GM12878 (cell line): Measurements from ENCODE around the gene PERCC1. TPM values are rescaled to one million over a fixed set of nuclear protein-coding genes. Genes with fewer than 3 reads are reported as not detected.

ENCODE experiments used
- ATAC-seq: fragments of 200-7000 bp; cut with Tn5 transposase; 3 replicates; pipeline ENCODE4 v1.9.1; 2020; ENCODE audit warnings: mild to moderate bottlenecking, moderate library complexity
- BruUV-seq: library from RNA; stranded (reverse); fragments of 400-500 nt; replicated peaks from 2 replicates; lab custom pipeline; 2021; lab: Mats Ljungman, UMichigan
- CTCF ChIA-PET: fragments of 300-600 bp; sonication (Branson Sonifier 250); formaldehyde crosslinking; extraction: SDS; loops from one replicate; lab custom pipeline; 2021; ENCODE audit warnings: inconsistent platforms; lab: Yijun Ruan, JAX
- POLR2A ChIA-PET: fragments of 350-600 bp; formaldehyde crosslinking; extraction: SDS; loops from one replicate; lab custom pipeline; 2021; ENCODE audit warnings: inconsistent platforms; lab: Charles Lee
- RAD21 ChIA-PET: fragments of 300-600 bp; sonication (Branson Sonifier 250); formaldehyde crosslinking; loops from one replicate; lab custom pipeline; 2023; ENCODE audit warnings: antibody characterized with exemption; ENCODE audit not compliant: unreplicated experiment; lab: Charles Lee
- SMC1A ChIA-PET: fragments of 300-600 bp; sonication (Branson Sonifier 250); formaldehyde crosslinking; loops from one replicate; lab custom pipeline; 2023; ENCODE audit not compliant: unreplicated experiment, uncharacterized antibody; lab: Charles Lee
- DNase-seq: peaks from one replicate; pipeline ENCODE4 v3.0.0-alpha.2; 2011; ENCODE audit warnings: low read depth, low spot score
- FAIRE-seq: peaks from 3 replicates; lab custom pipeline; 2011; peaks lifted over from hg19 to GRCh38; lab: Jason Lieb, UNC
- H2AFZ ChIP-seq: 2 replicates; pipeline ENCODE4 v1.6.0; 2011; ENCODE audit warnings: low read depth, low read length, control low read depth; ENCODE audit not compliant: control insufficient read depth
- H3K27ac ChIP-seq: 2 replicates; pipeline ENCODE4 v1.5.1; 2011; ENCODE audit warnings: control low read depth; ENCODE audit not compliant: control insufficient read depth, insufficient read depth
- H3K27me3 ChIP-seq, 2 experiments: replicated peaks in 1 of 2; 2 replicates each; pipeline versions ENCODE4 v1.6.0 to v1.6.1; 2011; ENCODE audit warnings: low read length in 1 of 2; ENCODE audit not compliant: control insufficient read depth in 2 of 2, insufficient read depth in 2 of 2
- H3K36me3 ChIP-seq, 2 experiments: 2 replicates each; pipeline ENCODE4 v1.5.1; 2011; ENCODE audit warnings: low read length in 1 of 2; ENCODE audit not compliant: control insufficient read depth in 2 of 2, insufficient read depth in 2 of 2
- H3K4me1 ChIP-seq: 2 replicates; pipeline ENCODE4 v1.6.1; 2011; ENCODE audit warnings: mild to moderate bottlenecking, low read length, moderate library complexity, mixed read lengths; ENCODE audit not compliant: control insufficient read depth, insufficient read depth
- H3K4me2 ChIP-seq: 2 replicates; pipeline ENCODE4 v1.6.0; 2011; ENCODE audit warnings: control low read depth; ENCODE audit not compliant: control insufficient read depth, insufficient read depth
- H3K4me3 ChIP-seq: fragments of 200-600 bp; sonication (generic); 2 replicates; pipeline ENCODE4 v1.5.1; 2016
- H3K79me2 ChIP-seq: 2 replicates; pipeline ENCODE4 v1.6.0; 2011; ENCODE audit warnings: low read length; ENCODE audit not compliant: control insufficient read depth, insufficient read depth
- H3K9ac ChIP-seq: 2 replicates; pipeline ENCODE4 v1.8.0; 2011; ENCODE audit warnings: low read length, control low read depth, mixed read lengths; ENCODE audit not compliant: control insufficient read depth, insufficient read depth
- H3K9me3 ChIP-seq: replicated peaks from 3 replicates; pipeline ENCODE4 v1.5.1; 2011; ENCODE audit warnings: mild to moderate bottlenecking, low read length; ENCODE audit not compliant: control insufficient read depth, insufficient read depth
- H4K20me1 ChIP-seq: 2 replicates; pipeline ENCODE4 v1.6.0; 2011; ENCODE audit not compliant: control insufficient read depth, insufficient read depth
- E2F4 ChIP-seq: IDR thresholded peaks from 2 replicates; pipeline ENCODE4 v1.6.1; 2012; ENCODE audit warnings: low read depth, low read length, improper control_type of control experiment
- FOXK2 ChIP-seq: fragments of 450-650 bp; IDR thresholded peaks from 2 replicates; pipeline ENCODE4 v1.6.1; 2017; ENCODE audit warnings: mild to moderate bottlenecking, moderate library complexity
- MAX ChIP-seq: IDR thresholded peaks from 2 replicates; pipeline ENCODE4 v1.6.1; 2012; ENCODE audit warnings: low read depth, low read length, improper control_type of control experiment
- MLLT1 ChIP-seq: fragments of 450-650 bp; IDR thresholded peaks from 2 replicates; pipeline ENCODE4 v1.6.1; 2016; ENCODE audit warnings: mild to moderate bottlenecking
- USF2 ChIP-seq: IDR thresholded peaks from 2 replicates; pipeline ENCODE4 v1.6.1; 2011; ENCODE audit warnings: low read depth, low read length, improper control_type of control experiment, borderline replicate concordance
- WGBS: methylation state at CpG from one replicate; pipeline ENCODE4 v1.1.6; 2016; ENCODE audit warnings: low lambda C conversion rate; ENCODE audit not compliant: insufficient replicate concordance, insufficient coverage; ENCODE audit errors: missing lambda C conversion rate; 5-methylcytosine and 5-hydroxymethylcytosine counted together
- in situ Hi-C: fragments of 300-500 bp; cut with MboI; formaldehyde crosslinking; loops from 9 replicates; pipeline ENCODE4 v1.14.3; 2018; ENCODE audit warnings: mixed read lengths
- intact Hi-C: fragments of 100-400 bp; cut with micrococcal nuclease; formaldehyde crosslinking; loops from one replicate; pipeline ENCODE4 v1.14.2; 2022; ENCODE audit not compliant: unreplicated experiment
- polyA plus RNA-seq, 11 experiments: library from polyadenylated mRNA; depleted of rRNA in 4 of 11; unstranded in 6 of 11; stranded (reverse) in 5 of 11; fragments of >200 nt; fragmentation: Nextera tagmentation in 4 of 11; fragmentation: Illumina TruSeq in 1 of 11; extraction: Ambion mirVana in 4 of 11; extraction: Trizol in 1 of 11; gene quantifications; 1 replicate in 1 of 11; 2 replicates in 10 of 11; pipeline versions ENCODE4 v1.2.1 to v1.2.3, GENCODE V29; 2011 to 2016; ENCODE audit warnings: inconsistent platforms in 2 of 11, missing spikeins in 2 of 11, low read depth in 1 of 11
- total RNA-seq, 4 experiments: library from RNA; depleted of rRNA in 3 of 4; stranded (reverse); fragments of >200 nt in 3 of 4; fragmentation: Illumina TruSeq in 1 of 4; extraction: Trizol in 1 of 4; gene quantifications; 2 replicates each; pipeline versions ENCODE4 v1.2.1 to v1.2.3, GENCODE V29; 2013 to 2021

Gene PERCC1
- total and polyA plus RNA-seq, 10 of the 15 experiments (the other 5 are each of a cell fraction or from before 2014, with no cell fraction given): not detected

GRCh38 chr16:1474796-1475551 is 44.1 kb downstream of the PERCC1 start, which contains the start of gene CLCN7 (continued):
- peak; percentile 98 for TF ChIP-seq MAX

DNA sequence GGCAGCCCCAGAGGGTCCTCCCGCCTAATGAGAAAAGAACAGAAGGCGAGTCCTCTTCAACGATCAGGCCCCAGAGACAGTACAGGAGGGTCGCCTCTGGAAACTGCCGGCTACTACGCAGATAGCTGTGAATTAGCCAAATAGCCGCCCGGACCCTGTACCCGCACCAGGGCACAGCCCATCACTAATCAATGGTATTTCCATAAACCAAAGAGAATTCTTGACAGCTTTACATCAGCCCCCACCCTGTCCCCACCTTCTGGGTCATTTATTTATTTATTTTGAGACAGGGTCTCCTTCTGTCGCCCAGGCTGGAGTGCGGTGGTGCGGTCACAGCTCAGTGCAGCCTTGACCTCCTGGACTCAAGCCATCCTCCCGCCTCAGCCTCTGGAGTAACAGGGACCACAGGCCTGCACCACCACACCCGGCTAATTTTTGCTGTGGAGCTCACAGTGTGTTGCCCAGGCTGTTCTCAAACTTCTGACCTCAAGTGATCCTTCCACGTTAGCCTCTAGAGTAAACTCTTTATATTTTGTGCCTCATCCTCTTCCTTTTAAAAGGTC is 44.8 kb downstream of the PERCC1 start:
- in situ Hi-C loops: no loop called here
- BruUV-seq: no TSS peak

More for the DNA sequence above, 44.8 kb downstream of the PERCC1 start:
- RAD21 ChIA-PET: no interaction called here
- Histone ChIP-seq H3K4me1 (peaks cover 15% of the 10 kb centered on the region), H4K20me1 (no peaks in the 10 kb centered on the region), H3K36me3 (no peaks in the 10 kb centered on the region), H3K27me3 (no peaks in the 10 kb centered on the region), H3K4me2 (peak overlapping the region; percentile 97), H2AFZ (peak overlapping the region; percentile 80; the same call in 1 of the 2 replicates), H3K9ac (peak overlapping the region; percentile 85), H3K9me3 (no peaks in the 10 kb centered on the region), H3K4me3 (peak overlapping the region; percentile 93), H3K79me2 (peaks cover 36% of the 10 kb centered on the region), H3K27ac (peak overlapping the region; percentile 96)
- CTCF ChIA-PET: no interaction called here
- ATAC-seq (no peak), FAIRE-seq (no peak), DNase-seq (no peak)
- 53% methylated on average over 15 of the region's 15 CpGs for WGBS
- SMC1A ChIA-PET: no interaction called here
- TF ChIP-seq FOXK2 (no peak), MLLT1 (0 out of 2 replicates have a peak, but pooled peaks have one; percentile 46), USF2 (no peak), E2F4 (no peak)
- intact Hi-C loops: no loop called here
- POLR2A ChIA-PET: interaction anchor here (0.5 kb wide), 1 partner anchor 41 kb away, joined by 3 read pairs; no protein-coding TSS in a partner anchor
